Measurements from ENCODE around the gene S1PR5.
"Not testable (repeated sequence)": the region's sequence is repeated elsewhere in the genome, so short reads cannot be mapped to it uniquely, and the experiment has no call there.

Gene S1PR5

DNA sequence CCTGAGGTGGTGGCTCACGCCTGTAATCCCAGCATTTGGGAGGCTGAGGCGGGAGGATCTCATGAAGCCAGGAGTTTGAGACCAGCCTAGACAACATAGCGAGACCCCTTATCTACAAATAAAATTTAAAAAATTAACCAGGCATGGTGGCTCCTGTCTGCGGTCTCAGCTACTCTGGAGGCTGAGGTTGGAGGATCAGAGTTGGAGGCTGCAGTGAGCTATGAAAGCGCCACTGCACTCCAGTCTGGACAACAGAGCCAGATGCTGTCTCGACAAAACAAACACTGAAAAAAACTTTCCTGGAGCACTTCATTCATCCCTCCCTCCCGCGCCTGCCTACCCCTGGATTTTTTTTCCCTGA lies 25.8 kb upstream of the S1PR5 start:
- Histone ChIP-seq H3K9me3 (ENCODE audit: control insufficient read depth, low read length) (no peaks in the 10 kb centered on the region), H3K27me3 (ENCODE audit: control insufficient read depth, insufficient read depth, low read length) (no peaks in the 10 kb centered on the region), H3K4me1 (peaks cover 7% of the 10 kb centered on the region), H3K4me2 (ENCODE audit: low read length) (peak overlapping the region; percentile 94), H3K4me3 (ENCODE audit: low read depth, low read length) (peak overlapping the region; percentile 79), H3K36me3 (ENCODE audit: control insufficient read depth, insufficient read depth, low read length) (no peaks in the 10 kb centered on the region), H2AFZ (peak overlapping the region; percentile 95), H3K27ac (peak overlapping the region; percentile 88), H3K79me2 (peaks cover 13% of the 10 kb centered on the region), H3K9ac (no peak overlapping the region)
- no peak for TF ChIP-seq CTCF (IDR thresholded peaks at IDR 0.05)

- H3K9ac ChIP-seq; H3K9me3 ChIP-seq (ENCODE audit: control insufficient read depth, low read length); H3K79me2 ChIP-seq; H3K36me3 ChIP-seq (ENCODE audit: control insufficient read depth, insufficient read depth, low read length); H3K27ac ChIP-seq; H3K4me3 ChIP-seq (ENCODE audit: low read depth, low read length); H2AFZ ChIP-seq; H3K4me2 ChIP-seq (ENCODE audit: low read length); H3K4me1 ChIP-seq; H3K27me3 ChIP-seq (ENCODE audit: control insufficient read depth, insufficient read depth, low read length): not testable (repeated sequence)
Observed at GRCh38 chr19:10539016-10539415, 21.8 kb upstream of the S1PR5 start.

DNA sequence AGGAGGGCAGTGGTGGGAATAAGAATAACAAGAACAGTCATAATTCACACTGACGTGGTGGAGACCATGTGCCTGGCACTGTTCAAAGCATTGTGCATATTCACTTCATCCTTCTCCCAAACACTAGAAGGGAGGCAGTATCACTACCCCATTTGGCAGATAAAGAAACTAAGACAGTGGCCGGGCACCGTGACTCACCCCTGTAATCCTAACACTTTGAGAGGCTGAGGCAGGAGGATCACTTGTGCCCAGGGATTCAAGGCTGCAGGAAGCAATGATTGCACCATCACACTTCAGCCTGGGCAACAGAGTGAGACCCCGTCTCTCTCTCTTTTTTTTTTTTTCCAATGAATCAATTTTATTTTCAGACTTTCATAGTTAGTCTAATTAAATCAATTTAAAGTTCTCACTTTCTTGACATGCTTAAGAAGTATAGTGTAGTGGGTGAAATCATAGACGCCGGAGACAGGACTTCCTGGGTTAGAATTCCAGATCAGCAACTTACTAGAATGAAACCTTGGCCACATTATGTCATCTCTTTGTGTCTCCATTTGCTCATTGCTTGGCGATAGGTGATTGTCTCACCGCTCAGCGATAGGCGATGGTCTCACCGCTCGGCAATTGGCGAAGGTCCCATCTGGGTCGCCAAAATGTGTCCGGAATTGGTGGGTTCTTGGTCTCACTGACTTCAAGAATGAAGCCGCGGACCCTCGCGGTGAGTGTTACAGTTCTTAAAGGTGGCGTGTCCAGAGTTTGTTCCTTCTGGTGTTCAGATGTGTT lies 21.1 kb upstream of the S1PR5 start:
- Histone ChIP-seq H3K9ac (no peak overlapping the region), H3K4me2 (ENCODE audit: low read length) (no peak overlapping the region), H3K79me2 (no peaks in the 10 kb centered on the region), H3K9me3 (ENCODE audit: control insufficient read depth, low read length) (no peaks in the 10 kb centered on the region), H3K4me3 (ENCODE audit: low read depth, low read length) (no peak overlapping the region), H3K27me3 (ENCODE audit: control insufficient read depth, insufficient read depth, low read length) (no peaks in the 10 kb centered on the region), H3K36me3 (ENCODE audit: control insufficient read depth, insufficient read depth, low read length) (no peaks in the 10 kb centered on the region), H2AFZ (no peak overlapping the region), H3K4me1 (no peaks in the 10 kb centered on the region), H3K27ac (no peak overlapping the region)
- TF ChIP-seq CTCF (IDR thresholded peaks at IDR 0.05): no peak

GRCh38 chr19:10537668-10538067 lies 20.4 kb upstream of the S1PR5 start:
- H3K9ac ChIP-seq: no peak overlapping the region
- H3K9me3 ChIP-seq (ENCODE audit: control insufficient read depth, low read length): no peaks in the 10 kb centered on the region
- no peaks in the 10 kb centered on the region for H3K27me3 ChIP-seq (ENCODE audit: control insufficient read depth, insufficient read depth, low read length)
- no peak overlapping the region for H3K4me2 ChIP-seq (ENCODE audit: low read length)
- H2AFZ ChIP-seq: no peak overlapping the region
- TF ChIP-seq CTCF (IDR thresholded peaks at IDR 0.05): no peak
- no peaks in the 10 kb centered on the region for H3K36me3 ChIP-seq (ENCODE audit: control insufficient read depth, insufficient read depth, low read length)
- H3K79me2 ChIP-seq: no peaks in the 10 kb centered on the region
- H3K27ac ChIP-seq: no peak overlapping the region
- no peak overlapping the region for H3K4me3 ChIP-seq (ENCODE audit: low read depth, low read length)
- no peaks in the 10 kb centered on the region for H3K4me1 ChIP-seq

- no peak for TF ChIP-seq CTCF (IDR thresholded peaks at IDR 0.05)
- H3K27me3 ChIP-seq (ENCODE audit: control insufficient read depth, insufficient read depth, low read length): no peaks in the 10 kb centered on the region
Observed at GRCh38 chr19:10535613-10536012, 18.4 kb upstream of the S1PR5 start.

More at GRCh38 chr19:10535613-10536012, 18.4 kb upstream of the S1PR5 start:
- no peaks in the 10 kb centered on the region for H3K79me2 ChIP-seq
- no peak overlapping the region for H3K9ac ChIP-seq
- no peak overlapping the region for H3K4me2 ChIP-seq (ENCODE audit: low read length)
- H3K36me3 ChIP-seq (ENCODE audit: control insufficient read depth, insufficient read depth, low read length): no peaks in the 10 kb centered on the region
- no peak overlapping the region for H2AFZ ChIP-seq
- H3K9me3 ChIP-seq (ENCODE audit: control insufficient read depth, low read length): no peaks in the 10 kb centered on the region
- no peaks in the 10 kb centered on the region for H3K4me1 ChIP-seq
- no peak overlapping the region for H3K4me3 ChIP-seq (ENCODE audit: low read depth, low read length)
- H3K27ac ChIP-seq: no peak overlapping the region

Measured in parathyroid adenoma (tissue), 2 donors.